ENCODE data around the gene MKRN3. TPM values are rescaled to one million over a fixed set of nuclear protein-coding genes. Genes with fewer than 3 reads are reported as not detected.

The MKRN3 gene
- total RNA-seq, 1 donor from 2014 or later, result not detected

GRCh38 chr15:23532024-23532423, 33.5 kb upstream of the MKRN3 start:
- Histone ChIP-seq H3K4me3 (no peak overlapping the region), H3K4me1 (no peaks in the 10 kb centered on the region), H3K9me3 (no peaks in the 10 kb centered on the region), H3K36me3 (no peaks in the 10 kb centered on the region), H3K27ac (no peak overlapping the region), H3K27me3 (no peaks in the 10 kb centered on the region)
- no peak for DNase-seq (ENCODE audit: extremely low spot score in 2 of 2)
- TF ChIP-seq POLR2AphosphoS5 (IDR thresholded peaks at IDR 0.05; ENCODE audit: insufficient read depth in 1 of 2, low read depth in 1 of 2) (no peak), POLR2A (IDR thresholded peaks at IDR 0.05) (no peak), CTCF (IDR thresholded peaks at IDR 0.05) (no peak)
- intact Hi-C loops (cut with DNase I), result no loop called here

- Histone ChIP-seq H3K9me3 (no peaks in the 10 kb centered on the region), H3K4me3 (no peak overlapping the region), H3K4me1 (no peaks in the 10 kb centered on the region), H3K27ac (no peak overlapping the region), H3K36me3 (no peaks in the 10 kb centered on the region), H3K27me3 (no peaks in the 10 kb centered on the region)
- no peak for TF ChIP-seq CTCF (IDR thresholded peaks at IDR 0.05)
- no peak for TF ChIP-seq POLR2AphosphoS5 (IDR thresholded peaks at IDR 0.05; ENCODE audit: insufficient read depth in 1 of 2, low read depth in 1 of 2)
- no peak for TF ChIP-seq POLR2A (IDR thresholded peaks at IDR 0.05)
- intact Hi-C loops (cut with DNase I), result no loop called here
- DNase-seq (ENCODE audit: extremely low spot score in 2 of 2), result no peak
Measured at GRCh38 chr15:23536659-23537058, 28.8 kb upstream of the MKRN3 start.

GRCh38 chr15:23538648-23539047, 26.8 kb upstream of the MKRN3 start:
- Histone ChIP-seq H3K9me3 (no peaks in the 10 kb centered on the region), H3K27ac (no peak overlapping the region), H3K27me3 (no peaks in the 10 kb centered on the region), H3K36me3 (no peaks in the 10 kb centered on the region), H3K4me3 (no peak overlapping the region), H3K4me1 (no peaks in the 10 kb centered on the region)
- TF ChIP-seq CTCF (IDR thresholded peaks at IDR 0.05) (no peak), POLR2A (IDR thresholded peaks at IDR 0.05) (no peak), POLR2AphosphoS5 (IDR thresholded peaks at IDR 0.05; ENCODE audit: insufficient read depth in 1 of 2, low read depth in 1 of 2) (no peak)
- intact Hi-C loops (cut with DNase I), result no loop called here
- no peak for DNase-seq (ENCODE audit: extremely low spot score in 2 of 2)

GRCh38 chr15:23539892-23540291, 25.6 kb upstream of the MKRN3 start:
- intact Hi-C loops (cut with DNase I), result no loop called here
- no peak for DNase-seq (ENCODE audit: extremely low spot score in 2 of 2)

GRCh38 chr15:23546158-23546557, 19.3 kb upstream of the MKRN3 start:
- Histone ChIP-seq H3K9me3 (no peaks in the 10 kb centered on the region), H3K4me1 (no peaks in the 10 kb centered on the region), H3K4me3 (no peak overlapping the region), H3K27ac (no peak overlapping the region), H3K27me3 (no peaks in the 10 kb centered on the region), H3K36me3 (no peaks in the 10 kb centered on the region)
- intact Hi-C loops (cut with DNase I), result no loop called here
- no peak for TF ChIP-seq POLR2A (IDR thresholded peaks at IDR 0.05)
- no peak for TF ChIP-seq POLR2AphosphoS5 (IDR thresholded peaks at IDR 0.05; ENCODE audit: insufficient read depth in 1 of 2, low read depth in 1 of 2)
- no peak for TF ChIP-seq CTCF (IDR thresholded peaks at IDR 0.05)
- no peak for DNase-seq (ENCODE audit: extremely low spot score in 2 of 2)

More at GRCh38 chr15:23539892-23540291, 25.6 kb upstream of the MKRN3 start:
- H3K36me3 ChIP-seq, result no peaks in the 10 kb centered on the region
- H3K27me3 ChIP-seq, result no peaks in the 10 kb centered on the region
- TF ChIP-seq CTCF (IDR thresholded peaks at IDR 0.05) (no peak), POLR2A (IDR thresholded peaks at IDR 0.05) (no peak), POLR2AphosphoS5 (IDR thresholded peaks at IDR 0.05; ENCODE audit: insufficient read depth in 1 of 2, low read depth in 1 of 2) (no peak)
- no peak overlapping the region for H3K27ac ChIP-seq
- no peak overlapping the region for H3K4me3 ChIP-seq
- H3K4me1 ChIP-seq, result no peaks in the 10 kb centered on the region
- no peaks in the 10 kb centered on the region for H3K9me3 ChIP-seq
